Thymus (tissue), 11 donors: ENCODE data around the gene PLTP. TPM values are rescaled to one million over a fixed set of nuclear protein-coding genes. Genes with fewer than 3 reads are reported as not detected.

Experiments used
- DNase-seq, 9 donors: peaks; one replicate each; pipeline ENCODE4 v3.0.0-alpha.2; 2013; ENCODE audit warnings: low spot score in 9 of 9, low read depth in 6 of 9, missing footprints in 1 of 9
- H3K27ac ChIP-seq, 2 donors: one replicate each; pipeline ENCODE4 v1.5.1; 2013; ENCODE audit warnings: control low read depth in 1 of 2, low read depth in 1 of 2, low read length in 1 of 2, mild to moderate bottlenecking in 1 of 2, moderate library complexity in 1 of 2
- H3K27me3 ChIP-seq, 2 donors: one replicate each; pipeline ENCODE4 v1.5.1; 2013; ENCODE audit warnings: low read length in 1 of 2; ENCODE audit not compliant: control insufficient read depth in 2 of 2, insufficient read depth in 1 of 2
- H3K36me3 ChIP-seq, 2 donors: one replicate each; pipeline ENCODE4 v1.5.1; 2013; ENCODE audit warnings: low read length in 1 of 2, mild to moderate bottlenecking in 1 of 2, moderate library complexity in 1 of 2; ENCODE audit not compliant: control insufficient read depth in 2 of 2, insufficient read depth in 2 of 2
- H3K4me1 ChIP-seq, 2 donors: one replicate each; pipeline ENCODE4 v1.5.1; 2013; ENCODE audit warnings: low read length in 2 of 2; ENCODE audit not compliant: control insufficient read depth in 2 of 2, insufficient read depth in 2 of 2
- H3K4me3 ChIP-seq, 2 donors: one replicate each; pipeline ENCODE4 v1.5.1; 2013; ENCODE audit warnings: low read length in 2 of 2, control low read depth in 1 of 2, mild to moderate bottlenecking in 1 of 2
- H3K9me3 ChIP-seq, 2 donors: one replicate each; pipeline ENCODE4 v1.5.1; 2013; ENCODE audit warnings: low read length in 1 of 2, mild to moderate bottlenecking in 1 of 2; ENCODE audit not compliant: control insufficient read depth in 2 of 2, insufficient read depth in 1 of 2
- WGBS: extraction: QIAGEN DNeasy Blood & Tissue Kit; methylation state at CpG from one replicate; pipeline ENCODE4 v1.1.7; 2013; 5-methylcytosine and 5-hydroxymethylcytosine counted together
- polyA plus RNA-seq: library from polyadenylated mRNA; stranded (reverse); fragments of 200-250 nt; gene quantifications from one replicate; pipeline ENCODE4 v1.2.3, GENCODE V29; 2013
- total RNA-seq: library from RNA; stranded (reverse); fragments of 120-200 nt; gene quantifications from one replicate; pipeline ENCODE4 v1.2.4, GENCODE V29; 2013
- donor health status: healthy.

PLTP gene
- total and polyA plus RNA-seq, 2 donors: 146 to 182 TPM

DNA sequence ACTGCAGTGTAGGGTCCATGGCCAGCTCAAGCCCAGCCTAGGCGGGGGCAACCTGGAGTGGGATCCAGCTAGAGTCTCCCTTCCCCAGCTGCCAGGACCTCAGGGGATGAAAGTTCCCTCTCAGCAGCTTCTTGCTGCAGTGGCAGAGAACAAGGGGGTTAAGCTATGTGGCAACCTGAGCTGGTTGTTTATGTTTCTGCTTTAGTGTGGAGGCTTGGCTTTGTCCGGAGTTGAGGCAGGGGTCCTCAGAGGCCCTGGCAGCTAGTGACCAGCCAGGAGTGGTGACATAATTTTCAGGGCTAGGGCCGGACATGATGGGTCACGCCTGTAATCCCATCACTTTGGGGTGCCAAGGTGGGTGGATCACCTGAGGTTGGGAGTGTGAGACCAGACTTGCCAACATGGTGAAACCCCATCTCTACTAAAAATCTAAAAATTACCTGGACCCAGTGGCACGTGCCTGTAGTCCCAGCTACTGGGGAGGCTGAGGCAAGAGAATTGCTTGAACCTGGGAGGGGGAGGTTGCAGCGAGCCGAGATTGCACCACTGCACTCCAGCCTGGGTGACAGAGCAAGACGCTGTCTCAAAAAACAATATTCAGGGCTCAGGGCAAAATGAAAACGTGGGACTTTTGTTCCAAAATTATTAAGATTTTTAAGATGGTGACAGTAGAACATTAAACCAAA is 14.0 kb upstream of the PLTP start:
- no peak overlapping the region for H3K4me3 ChIP-seq
- H3K27ac ChIP-seq: peak overlapping the region in 1 of 2 donors; percentile 46
- H3K4me1 ChIP-seq: peaks cover 0 to 4% of the 10 kb centered on the region in 2 donors
- H3K36me3 ChIP-seq: no peaks in the 10 kb centered on the region
- H3K9me3 ChIP-seq: no peaks in the 10 kb centered on the region
- 83% methylated on average over 9 of the region's 9 CpGs for WGBS
- DNase-seq: no peak
- H3K27me3 ChIP-seq: peaks cover 0 to 4% of the 10 kb centered on the region in 2 donors

DNA sequence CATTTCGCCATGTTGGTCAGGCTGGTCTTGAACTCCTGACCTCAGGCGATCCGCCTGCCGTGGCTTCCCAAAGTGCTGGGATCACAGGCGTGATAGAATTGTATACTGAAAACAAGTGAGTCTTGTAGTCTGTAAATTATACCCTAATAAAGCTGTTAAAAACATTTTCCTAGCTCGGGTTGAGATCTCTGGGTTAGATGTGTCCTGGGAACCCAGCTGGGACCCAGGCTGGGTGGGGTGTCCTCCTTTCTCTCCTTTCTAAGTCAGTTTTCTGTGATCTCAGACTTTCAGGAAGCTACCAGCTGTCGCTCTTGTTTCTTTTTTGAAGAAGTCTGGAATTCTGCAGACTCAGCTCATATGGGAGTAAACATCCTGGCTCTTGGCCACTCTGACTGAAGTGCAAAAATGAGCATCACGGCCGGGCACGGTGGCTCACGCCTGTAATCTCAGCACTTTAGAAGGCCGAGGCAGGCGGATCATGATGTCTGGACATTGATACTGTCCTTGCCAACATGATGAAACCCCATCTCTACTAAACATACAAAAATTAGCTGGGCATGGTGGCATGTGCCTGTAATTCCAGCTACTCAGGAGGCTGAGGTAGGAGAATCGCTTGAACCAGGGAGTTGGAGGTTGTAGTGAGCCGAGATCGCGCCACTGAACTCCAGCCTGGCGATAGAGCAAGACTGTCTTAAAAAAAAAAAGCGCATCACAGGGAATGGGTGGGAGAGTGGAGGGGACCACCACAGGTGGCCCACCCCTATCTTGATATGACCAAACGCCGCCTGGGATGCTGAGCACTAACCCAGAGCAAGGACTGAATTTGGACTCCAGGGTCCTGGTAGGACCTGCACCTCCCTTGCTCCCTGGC is 12.7 kb upstream of the PLTP start:
- Histone ChIP-seq H3K4me3 (no peak overlapping the region), H3K36me3 (no peaks in the 10 kb centered on the region), H3K4me1 (peaks cover 0 to 5% of the 10 kb centered on the region in 2 donors), H3K27ac (peak overlapping the region; percentile 52 to 60), H3K27me3 (peaks cover 0 to 6% of the 10 kb centered on the region in 2 donors), H3K9me3 (no peaks in the 10 kb centered on the region)
- WGBS: 73% methylated on average over 21 of the region's 21 CpGs
- DNase-seq: no peak

DNA sequence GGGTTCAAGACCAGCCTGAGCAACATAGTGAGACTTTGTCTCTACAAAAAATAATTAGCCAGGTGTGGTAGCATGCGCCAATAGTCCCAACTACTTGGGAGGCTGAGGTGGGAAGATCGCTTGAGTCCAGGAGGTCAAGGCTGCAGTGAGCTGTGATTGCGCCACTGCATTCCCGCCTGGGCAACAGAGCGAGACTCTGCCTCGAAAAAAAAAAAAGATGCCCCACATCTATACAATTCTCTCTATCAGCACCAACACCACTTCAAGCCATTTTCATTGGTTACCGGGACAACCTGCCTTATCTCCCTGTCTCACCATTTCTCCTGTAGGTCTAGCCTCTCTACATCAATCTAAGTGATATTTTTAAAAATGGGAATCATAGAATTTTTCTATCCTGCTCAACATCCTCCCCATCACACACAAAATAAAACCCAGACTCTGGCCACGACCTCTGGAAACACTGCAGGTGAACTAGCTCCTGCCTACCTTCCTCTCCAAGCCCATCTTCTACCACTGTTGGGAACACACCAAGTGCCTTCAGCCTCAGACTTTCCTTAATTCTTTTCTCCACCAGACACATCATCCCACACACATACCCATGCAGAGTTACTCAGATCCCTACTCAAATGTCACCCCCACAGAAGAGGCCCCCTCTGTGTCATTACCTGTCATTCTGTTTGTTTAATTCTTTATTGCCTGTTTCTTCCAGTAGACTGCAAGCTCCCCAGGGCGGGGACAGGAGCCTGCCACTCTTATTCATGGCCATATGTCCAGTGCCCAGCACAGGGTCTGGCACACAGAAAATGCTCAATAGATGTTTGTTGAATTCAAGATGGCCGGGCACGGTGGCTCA is 9.6 kb upstream of the PLTP start:
- H3K27ac ChIP-seq: no peak overlapping the region
- peaks cover 0 to 7% of the 10 kb centered on the region in 2 donors for H3K4me1 ChIP-seq
- H3K27me3 ChIP-seq: peaks cover 0 to 6% of the 10 kb centered on the region in 2 donors

DNA sequence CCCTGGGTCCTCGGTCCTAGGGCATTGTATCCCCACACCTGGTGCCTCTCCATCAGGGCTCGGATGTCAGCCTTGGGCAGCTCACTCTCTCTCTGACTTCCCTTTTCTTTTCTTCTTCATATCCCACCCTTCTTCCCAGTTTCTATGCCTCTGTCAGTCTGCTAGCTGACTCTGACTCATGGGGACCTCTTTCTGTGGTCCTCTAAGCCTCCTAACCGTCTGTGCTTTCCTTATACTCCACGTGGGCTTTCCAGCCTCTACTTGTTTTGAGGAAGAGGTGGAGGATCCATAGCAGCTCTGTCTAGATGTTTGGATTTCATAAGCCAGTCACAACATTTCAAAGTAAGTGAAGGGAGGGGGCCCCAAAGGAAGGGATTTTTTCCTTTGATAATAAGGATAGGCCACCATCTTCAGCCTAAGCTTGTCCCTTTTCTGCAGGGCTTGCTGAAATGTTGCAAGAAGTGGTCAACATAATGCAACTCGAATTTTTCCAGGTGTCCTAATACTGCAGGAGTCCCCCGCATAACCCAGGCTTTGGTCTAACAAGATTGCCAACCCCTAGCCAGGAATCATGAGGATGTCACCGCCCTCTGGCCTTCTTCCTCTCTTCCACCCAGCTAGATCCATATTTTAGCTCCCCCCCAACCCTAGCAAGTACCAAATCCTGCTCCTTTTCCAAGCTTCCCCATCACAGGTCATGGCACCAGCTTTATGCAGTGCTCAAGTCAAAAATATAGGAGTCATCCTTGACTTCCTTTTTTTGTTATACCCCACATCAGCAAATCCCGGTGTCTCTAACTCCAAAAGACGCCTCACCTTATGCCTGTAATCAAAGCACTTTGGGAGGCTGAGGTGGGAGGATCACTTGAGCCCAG is 8.7 kb upstream of the PLTP start:
- 82% methylated on average over 9 of the region's 9 CpGs for WGBS
- Histone ChIP-seq H3K27ac (peak overlapping the region; percentile 31 to 40), H3K36me3 (no peaks in the 10 kb centered on the region), H3K27me3 (peaks cover 0 to 6% of the 10 kb centered on the region in 2 donors), H3K4me1 (peaks cover 0 to 7% of the 10 kb centered on the region in 2 donors), H3K4me3 (peak overlapping the region in 1 of 2 donors; percentile 32), H3K9me3 (no peaks in the 10 kb centered on the region)
- DNase-seq: no peak

More for the DNA sequence above, 9.6 kb upstream of the PLTP start:
- no peaks in the 10 kb centered on the region for H3K9me3 ChIP-seq
- no peak overlapping the region for H3K4me3 ChIP-seq
- DNase-seq: no peak
- no peaks in the 10 kb centered on the region for H3K36me3 ChIP-seq
- 93% methylated on average over 11 of the region's 11 CpGs for WGBS

DNA sequence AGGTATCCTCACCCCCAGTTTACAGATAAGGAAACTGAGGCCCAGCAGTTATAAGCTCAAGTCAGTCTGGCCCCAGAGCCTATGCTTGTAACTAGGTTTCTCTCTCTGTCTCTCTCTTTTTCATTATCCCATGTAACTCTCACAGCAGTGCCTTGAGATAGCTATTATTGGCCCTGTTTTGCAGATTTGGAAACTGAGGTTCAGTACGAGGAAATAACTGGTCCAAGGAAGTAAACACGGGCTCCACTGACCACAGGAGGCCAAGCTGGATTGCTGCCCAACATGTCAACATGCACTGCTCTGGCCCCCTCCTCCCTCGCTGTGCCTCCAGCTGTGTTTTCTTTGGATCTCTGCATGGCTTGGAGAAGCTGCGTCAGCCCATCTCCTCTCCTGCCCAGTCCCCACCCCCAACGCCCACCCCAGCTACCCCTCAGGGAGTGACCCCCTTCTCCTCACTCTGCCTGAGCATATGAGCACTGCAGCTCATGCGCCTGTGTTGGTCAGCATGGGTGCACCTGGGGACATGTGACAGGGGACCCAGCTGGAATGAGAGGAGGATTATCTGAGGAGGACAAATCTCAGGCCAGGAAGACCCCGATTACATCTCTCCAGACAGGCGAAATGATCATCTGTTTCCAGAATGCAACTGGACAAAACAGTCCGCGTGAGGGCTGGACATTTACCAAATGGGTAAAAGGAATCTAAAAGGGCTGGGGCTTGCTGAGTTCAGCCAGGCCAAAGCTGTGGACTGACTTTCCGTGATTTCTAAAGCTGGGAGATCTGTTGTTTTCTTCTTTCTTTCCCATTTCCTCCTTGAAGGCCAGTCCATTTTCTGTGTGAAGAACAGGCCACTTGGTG is 7.8 kb upstream of the PLTP start:
- H3K9me3 ChIP-seq: no peaks in the 10 kb centered on the region
- 86% methylated on average over 11 of the region's 11 CpGs for WGBS
- H3K36me3 ChIP-seq: no peaks in the 10 kb centered on the region
- peak overlapping the region in 1 of 2 donors; percentile 32 for H3K4me3 ChIP-seq
- no peak for DNase-seq
- H3K27ac ChIP-seq: peak overlapping the region; percentile 55 to 64
- H3K27me3 ChIP-seq: peaks cover 0 to 3% of the 10 kb centered on the region in 2 donors
- peaks cover 0 to 4% of the 10 kb centered on the region in 2 donors for H3K4me1 ChIP-seq

DNA sequence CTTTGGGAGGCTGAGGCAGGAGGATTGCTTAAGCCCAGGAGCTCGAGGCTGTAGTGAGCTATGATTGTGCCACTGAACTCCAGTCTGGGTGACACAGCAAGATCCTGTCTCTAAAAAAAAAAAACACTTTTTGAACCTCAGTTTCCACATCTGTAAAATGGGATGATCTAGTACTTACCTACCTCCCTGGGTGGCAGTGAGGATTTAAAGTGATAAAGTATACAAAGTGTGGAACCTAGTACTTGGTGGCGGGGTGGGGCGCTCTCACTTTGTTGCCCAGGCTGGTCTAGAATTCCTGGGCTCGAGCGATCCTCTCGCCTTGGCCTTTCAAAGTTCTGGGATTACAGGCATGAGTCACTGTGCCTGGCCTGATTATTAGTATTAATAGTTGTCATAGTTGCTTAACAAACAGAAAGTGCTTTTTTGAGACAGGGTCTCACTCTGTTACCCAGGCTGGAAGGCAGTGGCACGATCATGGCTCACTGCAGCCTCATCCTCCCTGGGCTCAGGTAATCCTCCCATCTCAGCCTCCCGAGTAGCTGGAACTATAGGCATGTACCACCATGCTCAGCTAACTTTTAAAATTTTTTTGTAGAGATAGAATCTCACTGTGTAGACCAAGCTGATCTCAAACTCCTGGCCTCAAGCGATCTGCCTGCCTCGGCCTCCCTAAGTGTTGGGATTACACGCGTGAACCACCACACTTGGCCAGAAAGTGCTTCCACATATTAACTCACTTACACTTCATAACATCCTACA is 7.0 kb upstream of the PLTP start:
- Histone ChIP-seq H3K9me3 (no peaks in the 10 kb centered on the region), H3K36me3 (no peaks in the 10 kb centered on the region), H3K4me1 (peaks cover 0 to 4% of the 10 kb centered on the region in 2 donors), H3K27me3 (peaks cover 0 to 6% of the 10 kb centered on the region in 2 donors), H3K4me3 (no peak overlapping the region), H3K27ac (peak overlapping the region in 1 of 2 donors; percentile 55)
- WGBS: 96% methylated on average over 12 of the region's 12 CpGs
- no peak for DNase-seq

DNA sequence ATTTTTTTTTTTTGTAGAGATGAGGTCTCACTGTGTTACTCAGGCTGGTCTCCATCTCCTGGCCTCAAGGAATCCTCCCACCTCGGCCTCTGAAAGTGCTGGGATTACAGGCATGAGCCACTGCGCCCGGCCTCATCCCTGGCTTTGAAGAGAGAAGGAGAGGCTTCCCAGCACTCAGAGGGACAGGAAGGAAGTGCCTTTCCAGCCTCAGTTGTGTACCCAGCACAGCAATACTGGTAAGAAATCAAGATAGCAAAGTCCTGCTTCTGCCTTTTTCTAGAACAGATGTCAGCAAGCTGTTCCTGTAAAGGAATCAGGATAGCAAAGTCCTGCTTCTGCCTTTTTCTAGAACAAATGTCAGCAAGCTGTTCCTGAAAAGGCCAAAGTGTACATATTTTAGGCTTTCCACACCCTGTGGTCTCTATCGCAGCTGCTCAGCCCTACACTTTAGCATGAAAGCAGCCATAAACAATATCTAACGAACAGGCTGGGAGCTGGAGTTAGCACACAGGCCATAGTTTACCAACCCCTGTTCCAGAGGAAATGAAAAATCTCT is 6.3 kb upstream of the PLTP start:
- no peaks in the 10 kb centered on the region for H3K9me3 ChIP-seq
- peak overlapping the region; percentile 7 to 25 for H3K27ac ChIP-seq
- H3K36me3 ChIP-seq: no peaks in the 10 kb centered on the region
- no peak overlapping the region for H3K4me3 ChIP-seq
- WGBS: 94% methylated on average over 5 of the region's 5 CpGs
- no peak for DNase-seq
- H3K4me1 ChIP-seq: peaks cover 0 to 4% of the 10 kb centered on the region in 2 donors
- H3K27me3 ChIP-seq: peaks cover 0 to 12% of the 10 kb centered on the region in 2 donors
